Measurements from ENCODE around the gene RPL27A.
A peak's percentile ranks its signal among the peaks of the same experiment; 100 is the strongest.

Gene RPL27A

DNA sequence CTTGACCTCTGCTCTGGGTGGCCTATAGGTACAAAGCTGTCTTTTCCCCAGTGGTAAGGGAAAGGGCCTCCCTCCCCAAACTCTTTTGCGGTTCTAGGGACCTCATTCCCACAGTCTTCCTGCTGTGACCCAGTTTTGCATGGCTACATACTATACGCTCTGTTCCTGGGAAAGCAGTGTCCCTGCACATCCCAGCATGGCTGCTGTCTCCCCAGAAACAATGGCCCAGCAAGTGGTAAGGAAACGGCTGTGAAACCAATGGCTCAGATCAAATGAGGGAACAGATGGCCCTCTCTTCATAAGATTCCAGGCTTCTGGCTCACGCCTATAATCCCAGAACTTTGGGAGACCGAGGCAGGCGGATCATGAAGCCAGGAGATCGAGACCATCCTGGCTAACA, 41.1 kb downstream of the RPL27A start:
- DNase-seq (ENCODE audit: low read depth), result no peak
- no peak overlapping the region for H3K4me3 ChIP-seq (ENCODE audit: low read depth, low read length)
- TF ChIP-seq CTCF (conservative IDR thresholded peaks at IDR 0.05; ENCODE audit: low read depth, low read length), result no peak

- TF ChIP-seq CTCF (conservative IDR thresholded peaks at IDR 0.05; ENCODE audit: low read depth, low read length), result no peak
- DNase-seq (ENCODE audit: low read depth), result no peak
- no peak overlapping the region for H3K4me3 ChIP-seq (ENCODE audit: low read depth, low read length)
These were observed 42.1 kb downstream of the RPL27A start for GRCh38 chr11:8724682-8725081.

DNA sequence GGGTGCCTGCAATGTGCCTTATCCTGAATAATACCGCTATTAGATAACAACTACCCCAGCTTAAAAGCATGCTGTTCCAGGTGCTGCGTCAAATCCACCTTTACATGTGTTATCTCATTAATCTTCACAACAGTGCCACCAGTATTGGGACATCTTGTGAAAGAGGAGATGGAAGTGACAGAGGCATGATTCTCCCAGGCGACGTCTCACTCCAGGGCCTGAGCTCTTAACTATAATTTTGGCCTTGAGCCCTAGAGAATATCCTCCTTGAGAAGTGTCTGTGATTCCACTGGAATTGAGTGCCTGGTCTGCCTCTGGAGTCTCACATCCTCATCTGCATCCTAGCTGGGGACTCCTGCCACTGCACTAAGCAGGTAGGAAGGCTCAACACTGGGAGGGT, 43.8 kb downstream of the RPL27A start:
- no peak overlapping the region for H3K4me3 ChIP-seq (ENCODE audit: low read depth, low read length)
- TF ChIP-seq CTCF (conservative IDR thresholded peaks at IDR 0.05; ENCODE audit: low read depth, low read length), result no peak
- DNase-seq (ENCODE audit: low read depth), result no peak

DNA sequence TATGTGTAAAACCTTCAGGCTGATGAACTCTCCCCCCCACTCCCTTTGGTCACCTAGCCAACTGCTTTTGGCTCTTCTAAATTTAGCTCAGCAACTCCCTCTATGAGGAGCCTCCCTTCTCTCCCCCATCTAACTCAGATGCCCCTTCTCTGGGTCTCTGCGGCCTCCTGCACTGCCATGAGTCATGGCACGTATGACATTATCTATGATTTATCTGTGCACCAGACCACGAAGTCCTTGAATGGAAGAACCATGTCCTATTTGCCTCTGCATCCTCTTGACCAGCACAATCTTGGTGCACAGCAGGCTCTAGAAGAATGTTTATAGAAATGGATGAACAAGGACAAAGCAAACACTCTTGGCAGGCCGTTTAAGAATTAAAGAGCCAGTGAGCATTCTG, 46.0 kb downstream of the RPL27A start:
- peak; percentile 41 for DNase-seq (ENCODE audit: low read depth)
- no peak overlapping the region for H3K4me3 ChIP-seq (ENCODE audit: low read depth, low read length)
- TF ChIP-seq CTCF (conservative IDR thresholded peaks at IDR 0.05; ENCODE audit: low read depth, low read length), result no peak

GRCh38 chr11:8729067-8729466, 46.5 kb downstream of the RPL27A start:
- no peak for TF ChIP-seq CTCF (conservative IDR thresholded peaks at IDR 0.05; ENCODE audit: low read depth, low read length)
- DNase-seq (ENCODE audit: low read depth), result no peak

DNA sequence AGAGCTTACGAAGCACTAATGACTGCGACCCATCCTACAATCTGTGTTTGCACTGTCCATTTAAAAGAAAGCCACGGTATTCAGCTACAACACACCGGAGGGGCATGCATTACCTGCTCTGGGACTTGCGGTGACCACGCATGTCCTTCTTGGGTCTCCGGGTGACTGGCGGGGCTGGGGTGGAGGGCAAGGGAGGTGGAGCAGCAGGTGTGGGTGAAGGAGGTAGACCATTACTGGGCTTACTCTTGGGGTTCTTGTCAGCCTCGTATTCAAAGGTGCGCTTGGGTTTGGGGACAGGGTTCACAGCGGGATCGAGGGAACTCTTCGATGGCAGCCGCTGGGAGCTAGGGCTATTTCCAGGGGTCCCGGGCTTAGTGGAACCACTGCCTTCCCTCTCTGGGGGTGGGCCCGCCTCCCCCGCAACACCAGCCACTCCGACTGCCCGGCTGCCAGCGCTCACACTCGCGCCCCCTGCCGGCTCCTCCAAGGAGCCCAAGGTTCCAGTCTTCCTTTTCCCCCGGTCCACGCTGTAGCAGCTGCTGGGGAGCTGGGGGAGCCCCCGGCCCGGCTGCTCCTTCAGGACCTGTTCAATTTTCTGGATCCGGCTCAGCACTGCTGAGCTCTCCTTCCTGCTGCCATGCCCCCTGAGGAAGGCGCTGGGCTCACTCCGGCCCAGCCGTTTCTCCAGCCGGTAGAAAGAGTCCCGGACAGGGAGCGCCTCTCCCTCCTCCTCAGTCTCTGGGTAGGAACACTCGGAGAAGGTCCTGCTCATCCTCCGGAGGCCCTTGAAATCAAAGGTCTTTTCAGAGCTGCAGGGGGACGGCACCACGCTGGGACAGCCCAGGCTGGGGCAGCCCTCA, 47.5 kb downstream of the RPL27A start:
- no peak overlapping the region for H3K4me3 ChIP-seq (ENCODE audit: low read depth, low read length)
- TF ChIP-seq CTCF (conservative IDR thresholded peaks at IDR 0.05; ENCODE audit: low read depth, low read length), result peak; percentile 9
- DNase-seq (ENCODE audit: low read depth), result no peak

More at GRCh38 chr11:8729067-8729466, 46.5 kb downstream of the RPL27A start:
- H3K4me3 ChIP-seq (ENCODE audit: low read depth, low read length), result no peak overlapping the region

DNA sequence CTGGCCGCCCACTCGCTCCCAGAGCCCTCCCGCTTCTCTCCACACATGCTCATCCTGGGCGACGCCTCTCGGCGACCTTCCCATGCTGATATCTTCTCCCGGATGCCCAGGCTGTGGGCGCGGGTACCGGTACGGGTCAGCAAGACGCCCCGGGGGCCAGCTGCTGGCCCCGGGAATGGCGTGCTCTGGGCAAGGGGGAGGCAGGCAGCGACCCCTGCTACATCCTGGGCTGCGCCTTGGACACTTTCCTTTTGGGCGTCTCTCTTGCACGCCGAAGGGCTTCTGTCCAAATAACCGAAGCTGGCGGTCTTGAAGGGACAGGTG, 48.1 kb downstream of the RPL27A start:
- no peak for TF ChIP-seq CTCF (conservative IDR thresholded peaks at IDR 0.05; ENCODE audit: low read depth, low read length)
- no peak for DNase-seq (ENCODE audit: low read depth)

More for the DNA sequence above, 48.1 kb downstream of the RPL27A start:
- no peak overlapping the region for H3K4me3 ChIP-seq (ENCODE audit: low read depth, low read length)
